NCI-H774 (cell line): ENCODE measurements around the gene CBFA2T2.

ENCODE experiments used
- DNase-seq: peaks from one replicate; lab custom pipeline; 2025; lab: John Stamatoyannopoulos, UW

The CBFA2T2 gene

GRCh38 chr20:33653218-33653899 lies 163.5 kb downstream of the CBFA2T2 start:
- peak; percentile 54 for DNase-seq

- DNase-seq = peak; percentile 95
Observed at GRCh38 chr20:33653900-33654596, 164.2 kb downstream of the CBFA2T2 start.

- DNase-seq = no peak
Observed at GRCh38 chr20:33654680-33655161, 164.8 kb downstream of the CBFA2T2 start.

- DNase-seq = no peak
Observed at GRCh38 chr20:33655164-33655563, 165.3 kb downstream of the CBFA2T2 start.

GRCh38 chr20:33656010-33656782 lies 166.3 kb downstream of the CBFA2T2 start:
- DNase-seq = no peak

GRCh38 chr20:33656783-33657703 lies 167.1 kb downstream of the CBFA2T2 start:
- no peak for DNase-seq

GRCh38 chr20:33657704-33658095 lies 167.8 kb downstream of the CBFA2T2 start:
- no peak for DNase-seq

- DNase-seq = no peak
Observed at GRCh38 chr20:33658510-33658909, 168.6 kb downstream of the CBFA2T2 start.

- no peak for DNase-seq
Observed at GRCh38 chr20:33658929-33659328, 169.0 kb downstream of the CBFA2T2 start.

- DNase-seq = no peak
Observed at GRCh38 chr20:33659341-33660034, 169.6 kb downstream of the CBFA2T2 start.

GRCh38 chr20:33660035-33660684 lies 170.3 kb downstream of the CBFA2T2 start:
- DNase-seq = no peak

GRCh38 chr20:33660685-33661058 lies 170.8 kb downstream of the CBFA2T2 start:
- no peak for DNase-seq

GRCh38 chr20:33662172-33662571 lies 172.3 kb downstream of the CBFA2T2 start, which contains the start of gene C20orf144:
Gene C20orf144 (plus strand): TSS chr20:33662327. CDS start chr20:33662346, 19 bp downstream.
- DNase-seq = no peak

GRCh38 chr20:33663161-33664084 lies 173.5 kb downstream of the CBFA2T2 start:
- peak; percentile 70 for DNase-seq

- no peak for DNase-seq
Observed at GRCh38 chr20:33664085-33664761, 174.3 kb downstream of the CBFA2T2 start.

GRCh38 chr20:33664762-33665144 lies 174.9 kb downstream of the CBFA2T2 start:
- no peak for DNase-seq

- peak; percentile 98 for DNase-seq
Observed at GRCh38 chr20:33666293-33667244, 176.7 kb downstream of the CBFA2T2 start, which contains the start of gene ACTL10. Gene ACTL10 (plus strand): TSS chr20:33666943. CDS start chr20:33667498, 555 bp downstream.
